Brain microvascular endothelial cell (primary cell): ENCODE data around the gene COL12A1.

ENCODE experiments used
- DNase-seq: peaks from one replicate; pipeline ENCODE4 v3.0.0-alpha.2; 2020
- H3K27ac ChIP-seq: fragments of 250-450 bp; sonication (Bioruptor Pico); 2 replicates; pipeline ENCODE4 v1.5.1; 2020; ENCODE audit warnings: mild to moderate bottlenecking, moderate library complexity
- H3K27me3 ChIP-seq: fragments of 250-450 bp; sonication (Bioruptor Pico); replicated peaks from 2 replicates; pipeline ENCODE4 v1.5.1; 2020; ENCODE audit warnings: mild to moderate bottlenecking
- H3K36me3 ChIP-seq: fragments of 250-450 bp; sonication (Bioruptor Pico); replicated peaks from 2 replicates; pipeline ENCODE4 v1.5.1; 2020; ENCODE audit warnings: mild to moderate bottlenecking
- H3K4me3 ChIP-seq: 2 replicates; pipeline ENCODE4 v1.5.1; 2011; ENCODE audit warnings: low read depth, mild to moderate bottlenecking, control low read depth, low read length, moderate library complexity
- in situ Hi-C: cut with HindIII; loops from 2 replicates; pipeline ENCODE4 v1.10.0; 2017; ENCODE audit warnings: low sequenced_read_pairs, low pct_ligation_motif_present
- TF ChIP-seq, protein P1 (sequence below): IDR thresholded peaks from 2 replicates; pipeline ENCODE4 v1.5.1; 2011; ENCODE audit warnings: low read depth, mild to moderate bottlenecking, moderate library complexity, low read length, control low read depth, inconsistent platforms; ENCODE audit errors: missing control alignments

Gene COL12A1

DNA sequence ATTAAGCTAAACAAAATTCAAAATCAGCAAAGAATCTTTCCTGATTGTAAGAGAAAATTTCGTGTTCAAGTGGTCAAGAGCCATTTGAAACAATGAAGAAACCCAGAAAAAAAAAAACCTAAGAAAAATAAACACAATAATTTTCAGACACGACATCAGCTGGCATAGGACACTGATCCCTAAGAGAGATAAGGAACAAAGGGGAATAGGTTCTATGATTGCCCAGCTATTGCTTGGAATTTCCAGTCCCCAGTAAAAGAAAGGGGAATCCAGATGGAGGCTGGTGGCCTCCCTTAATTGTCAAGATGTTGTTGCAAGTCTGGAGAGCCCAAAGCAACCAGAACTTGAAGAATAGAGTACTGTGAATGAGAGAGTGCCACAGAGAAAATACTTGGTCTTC is 48.5 kb downstream of the COL12A1 start:
- Histone ChIP-seq H3K27ac (no peak overlapping the region), H3K4me3 (no peak overlapping the region), H3K36me3 (peaks cover 4% of the 10 kb centered on the region), H3K27me3 (no peaks in the 10 kb centered on the region)
- in situ Hi-C loops = no loop called here
- no peak for DNase-seq
- TF ChIP-seq, protein P1, sequence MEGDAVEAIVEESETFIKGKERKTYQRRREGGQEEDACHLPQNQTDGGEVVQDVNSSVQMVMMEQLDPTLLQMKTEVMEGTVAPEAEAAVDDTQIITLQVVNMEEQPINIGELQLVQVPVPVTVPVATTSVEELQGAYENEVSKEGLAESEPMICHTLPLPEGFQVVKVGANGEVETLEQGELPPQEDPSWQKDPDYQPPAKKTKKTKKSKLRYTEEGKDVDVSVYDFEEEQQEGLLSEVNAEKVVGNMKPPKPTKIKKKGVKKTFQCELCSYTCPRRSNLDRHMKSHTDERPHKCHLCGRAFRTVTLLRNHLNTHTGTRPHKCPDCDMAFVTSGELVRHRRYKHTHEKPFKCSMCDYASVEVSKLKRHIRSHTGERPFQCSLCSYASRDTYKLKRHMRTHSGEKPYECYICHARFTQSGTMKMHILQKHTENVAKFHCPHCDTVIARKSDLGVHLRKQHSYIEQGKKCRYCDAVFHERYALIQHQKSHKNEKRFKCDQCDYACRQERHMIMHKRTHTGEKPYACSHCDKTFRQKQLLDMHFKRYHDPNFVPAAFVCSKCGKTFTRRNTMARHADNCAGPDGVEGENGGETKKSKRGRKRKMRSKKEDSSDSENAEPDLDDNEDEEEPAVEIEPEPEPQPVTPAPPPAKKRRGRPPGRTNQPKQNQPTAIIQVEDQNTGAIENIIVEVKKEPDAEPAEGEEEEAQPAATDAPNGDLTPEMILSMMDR = no peak

DNA sequence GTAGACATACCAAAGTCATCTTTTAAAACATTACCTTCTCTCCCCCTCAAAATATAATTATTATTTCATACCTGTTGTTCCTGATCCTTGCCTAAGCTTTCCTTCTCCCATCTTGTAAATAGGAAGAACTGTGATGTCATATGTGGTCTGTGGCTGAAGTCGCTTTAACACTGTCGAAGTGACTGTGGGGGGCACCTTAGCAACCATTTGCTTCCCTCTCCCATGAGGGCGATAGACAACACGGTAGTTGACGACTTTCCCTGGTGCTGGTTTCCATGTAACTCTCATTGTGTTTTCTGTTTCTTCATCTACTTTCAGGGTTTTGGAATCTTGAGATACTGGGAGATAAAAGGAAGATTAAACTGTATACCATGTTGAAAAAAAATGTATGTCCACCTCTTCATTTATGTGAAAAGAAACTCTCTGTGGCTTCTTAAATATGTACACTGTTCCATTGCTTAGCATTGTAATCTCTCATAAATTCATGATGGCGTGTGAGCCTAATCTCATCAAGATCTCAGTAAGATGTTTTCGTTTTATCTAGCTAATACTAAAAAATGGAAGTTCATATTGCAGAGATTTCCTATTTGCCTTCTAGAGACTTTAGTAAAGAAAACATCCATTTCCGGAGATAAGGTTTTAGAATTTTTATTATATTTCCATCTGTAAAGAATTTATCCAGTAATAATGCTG is 49.5 kb downstream of the COL12A1 start:
- no peak for DNase-seq
- TF ChIP-seq, protein P1 = no peak
- H3K27ac ChIP-seq = no peak overlapping the region
- in situ Hi-C loops = no loop called here
- H3K4me3 ChIP-seq = no peak overlapping the region
- peaks cover 7% of the 10 kb centered on the region for H3K36me3 ChIP-seq
- no peaks in the 10 kb centered on the region for H3K27me3 ChIP-seq

DNA sequence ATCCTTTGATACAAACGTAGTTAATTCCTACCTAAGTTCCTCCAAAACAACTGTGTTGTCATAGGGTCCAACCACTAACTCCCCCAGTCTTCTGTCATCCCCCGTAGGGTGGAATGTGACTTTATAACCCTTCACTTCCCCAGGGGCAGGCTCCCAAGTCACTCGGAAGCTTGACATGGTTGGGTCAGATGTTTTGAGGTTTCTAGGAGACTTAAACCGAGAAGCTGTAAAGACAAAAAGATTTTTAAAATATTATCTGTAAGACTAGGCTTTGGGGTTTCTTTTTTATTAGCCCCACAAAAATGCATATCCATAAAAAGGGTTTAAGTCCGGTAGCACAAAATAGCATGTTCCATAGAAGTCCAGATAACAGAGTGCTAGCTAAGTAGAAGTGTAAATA is 50.2 kb downstream of the COL12A1 start:
- no peak overlapping the region for H3K27ac ChIP-seq
- peak; percentile 24 for DNase-seq
- H3K4me3 ChIP-seq = no peak overlapping the region
- peaks cover 7% of the 10 kb centered on the region for H3K36me3 ChIP-seq
- in situ Hi-C loops = no loop called here
- no peaks in the 10 kb centered on the region for H3K27me3 ChIP-seq
- TF ChIP-seq, protein P1 = no peak

DNA sequence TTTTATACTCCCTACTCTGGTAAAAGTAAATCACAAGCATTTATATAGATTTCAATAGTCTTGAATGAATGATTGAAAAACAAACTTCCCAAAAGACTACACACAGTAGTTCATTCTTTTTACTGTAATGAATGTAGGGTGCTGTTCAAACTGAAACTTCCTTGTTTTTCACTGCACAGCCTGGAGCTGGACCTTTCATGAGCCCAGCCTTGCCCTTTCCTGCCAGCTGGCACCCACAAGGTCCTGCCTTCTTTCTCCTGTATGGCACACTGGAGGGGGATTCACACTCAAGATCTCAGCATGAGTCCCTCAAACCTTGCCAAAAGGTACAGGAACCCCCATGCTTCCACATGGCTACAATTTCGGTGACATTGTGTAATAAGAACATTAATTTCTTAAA is 50.9 kb downstream of the COL12A1 start:
- H3K27me3 ChIP-seq = no peaks in the 10 kb centered on the region
- DNase-seq = no peak
- no peak overlapping the region for H3K4me3 ChIP-seq
- peaks cover 7% of the 10 kb centered on the region for H3K36me3 ChIP-seq
- H3K27ac ChIP-seq = no peak overlapping the region
- in situ Hi-C loops = no loop called here
- TF ChIP-seq, protein P1 = no peak

DNA sequence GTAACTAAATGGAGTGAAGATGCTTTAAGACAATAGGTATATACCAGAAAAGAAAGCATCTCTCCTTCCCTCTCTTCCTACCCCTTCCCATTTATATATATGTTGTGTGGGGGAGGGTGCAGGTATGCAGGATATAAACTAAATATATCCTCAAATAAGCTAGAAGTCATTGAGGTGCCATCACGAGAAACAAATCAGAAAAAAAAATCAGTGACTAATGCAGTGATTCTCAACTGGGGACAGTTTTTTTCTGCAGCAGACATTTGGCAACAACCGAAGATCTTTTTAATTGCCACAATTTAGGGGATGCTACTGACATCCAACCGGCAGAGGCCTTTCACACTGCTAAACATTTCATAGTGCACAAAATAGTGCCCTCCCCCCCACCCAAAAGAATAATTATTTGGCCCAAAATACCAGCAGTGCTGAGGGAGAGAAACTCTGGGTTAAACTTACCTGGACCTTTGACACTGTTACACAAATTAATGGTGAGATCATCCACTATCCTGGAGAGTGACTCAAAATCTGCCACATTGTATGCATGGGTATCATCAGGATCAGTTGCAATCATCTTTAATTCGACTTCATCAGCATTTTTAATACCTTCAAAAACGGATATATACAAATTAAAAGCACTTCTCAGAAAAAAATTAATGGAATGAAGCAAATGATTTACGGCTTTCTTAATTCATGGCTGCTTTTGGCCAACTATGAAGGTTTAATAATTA is 55.0 kb downstream of the COL12A1 start:
- TF ChIP-seq, protein P1 = no peak
- DNase-seq = no peak
- H3K27ac ChIP-seq = no peak overlapping the region
- peaks cover 7% of the 10 kb centered on the region for H3K36me3 ChIP-seq
- H3K27me3 ChIP-seq = no peaks in the 10 kb centered on the region
- no peak overlapping the region for H3K4me3 ChIP-seq
- in situ Hi-C loops = no loop called here

DNA sequence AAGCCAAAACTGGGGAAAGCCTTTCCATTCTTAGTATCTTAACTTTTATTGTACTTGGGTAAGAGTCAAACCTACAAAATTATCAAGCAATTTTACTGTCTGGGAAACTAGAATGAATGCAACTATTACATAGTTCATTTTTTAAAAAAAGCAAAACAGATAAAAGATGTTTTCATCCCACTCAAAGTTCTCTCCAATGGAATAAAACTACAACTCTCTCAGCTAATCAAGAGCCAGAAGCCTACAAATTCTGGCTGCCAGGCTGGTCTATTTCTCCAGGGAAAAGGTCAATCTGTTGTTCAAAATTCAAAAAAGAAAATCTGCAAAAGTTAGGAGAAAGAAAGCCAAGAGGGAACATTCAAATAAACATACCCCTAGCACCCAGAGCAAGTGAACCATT is 56.2 kb downstream of the COL12A1 start:
- in situ Hi-C loops = no loop called here
- TF ChIP-seq, protein P1 = no peak
- Histone ChIP-seq H3K27me3 (no peaks in the 10 kb centered on the region), H3K4me3 (no peak overlapping the region), H3K36me3 (peaks cover 7% of the 10 kb centered on the region), H3K27ac (peak overlapping the region; percentile 49)
- DNase-seq = no peak
